ENCODE data around the gene LRRC32. TPM values are rescaled to one million over a fixed set of nuclear protein-coding genes. Genes with fewer than 3 reads are reported as not detected.

LRRC32 gene
- polyA plus RNA-seq, 3 donors: 1.5 TPM; not detected in 2

DNA sequence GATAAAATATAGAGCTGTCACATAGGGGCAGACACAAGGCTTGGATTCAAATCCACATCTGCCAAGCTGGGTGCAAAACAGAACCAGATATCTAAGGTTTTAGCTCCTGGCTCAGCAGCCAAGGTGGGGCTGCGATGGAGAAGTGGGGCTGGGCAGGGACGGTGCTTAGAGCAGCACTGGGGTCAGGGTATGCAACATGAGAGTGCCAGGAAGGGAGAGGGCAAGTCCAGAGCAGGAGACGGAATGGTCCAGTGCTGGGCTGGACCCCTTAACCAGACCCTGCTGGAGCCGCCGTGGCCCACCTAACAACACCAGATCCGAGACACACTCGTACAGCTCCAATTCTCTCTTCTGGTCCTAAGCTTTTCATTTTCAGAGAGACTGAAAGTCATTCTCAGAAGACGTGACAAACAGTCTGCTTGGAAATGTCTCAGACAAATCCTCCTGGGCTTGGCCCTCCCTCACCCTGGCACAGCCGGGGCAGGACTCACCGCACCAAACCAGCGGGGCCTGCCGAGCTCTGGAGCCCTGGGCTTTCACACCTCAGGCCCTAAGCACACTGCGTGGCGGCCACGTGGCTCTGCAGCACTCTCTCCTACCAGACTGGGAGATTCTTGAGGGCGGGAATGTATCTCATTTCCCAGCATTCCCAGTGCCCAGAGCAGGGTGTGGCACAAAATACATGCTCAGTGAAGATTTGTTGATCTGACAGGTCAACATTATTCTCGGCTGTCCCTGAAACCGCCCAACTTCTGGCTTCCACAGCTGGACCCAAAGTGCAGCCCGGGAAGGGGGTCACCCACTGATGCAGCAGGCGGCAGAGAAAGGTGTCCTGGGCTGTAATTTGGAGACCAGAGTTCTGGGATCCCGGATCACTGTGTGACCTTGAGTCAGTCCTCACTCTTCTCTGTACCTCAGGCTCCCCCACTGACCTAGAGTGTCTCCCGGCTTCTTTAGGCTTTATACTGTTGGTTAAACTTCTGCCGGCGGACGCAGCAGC lies 11.6 kb downstream of the LRRC32 start:
- Histone ChIP-seq H3K9ac (ENCODE audit: insufficient read depth, low read length, poor library complexity, severe bottlenecking) (no peak overlapping the region), H3K4me1 (ENCODE audit: control insufficient read depth in 1 of 2, insufficient read depth in 2 of 2, low read length in 2 of 2) (peaks cover 0 to 9% of the 10 kb centered on the region in 2 donors), H3K27ac (ENCODE audit: low read depth in 1 of 2, low read length in 2 of 2) (no peak overlapping the region), H4K20me1 (ENCODE audit: insufficient read depth, low read length) (no peaks in the 10 kb centered on the region), H2AFZ (ENCODE audit: insufficient read depth, low read depth, low read length, poor library complexity, severe bottlenecking) (no peak overlapping the region), H3K27me3 (ENCODE audit: control insufficient read depth in 2 of 2, insufficient read depth in 2 of 2, low read length in 2 of 2) (no peaks in the 10 kb centered on the region), H3K36me3 (replicated peaks in 1 of 2; ENCODE audit: control insufficient read depth in 1 of 2, insufficient read depth in 2 of 2, low read length in 2 of 2) (no peaks in the 10 kb centered on the region), H3K9me3 (replicated peaks in 1 of 2; ENCODE audit: control insufficient read depth in 1 of 2, insufficient read depth in 1 of 2, low read length in 2 of 2) (no peaks in the 10 kb centered on the region), H3K4me3 (replicated peaks in 1 of 3; ENCODE audit: low read depth in 2 of 3, low read length in 3 of 3) (no peak overlapping the region), H3K4me2 (replicated peaks; ENCODE audit: extremely low read depth, low read length, poor library complexity, severe bottlenecking) (no peak overlapping the region), H3K79me2 (ENCODE audit: insufficient read depth, low read length) (no peaks in the 10 kb centered on the region)
- peaks cover 14% of the 10 kb centered on the region for H3K4me1 Mint-ChIP-seq
- no peaks in the 10 kb centered on the region for H3K9me3 Mint-ChIP-seq
- H3K27ac Mint-ChIP-seq: no peak overlapping the region
- 91% methylated on average over 16 of the region's 25 CpGs for WGBS (ENCODE audit: insufficient coverage)
- H3K4me3 Mint-ChIP-seq: no peak overlapping the region
- H3K27me3 Mint-ChIP-seq (ENCODE audit: low read depth in 3 of 3): peaks cover 7 to 28% (median 10%) of the 10 kb centered on the region in 3 donors
- no peaks in the 10 kb centered on the region for H3K36me3 Mint-ChIP-seq
- intact Hi-C loops (cut with micrococcal nuclease): loop anchor here in 1 of 2 donors (5.0 kb wide), 1 partner anchor 47 kb away; no protein-coding TSS in a partner anchor
- no peak for DNase-seq
- TF ChIP-seq, protein P1, sequence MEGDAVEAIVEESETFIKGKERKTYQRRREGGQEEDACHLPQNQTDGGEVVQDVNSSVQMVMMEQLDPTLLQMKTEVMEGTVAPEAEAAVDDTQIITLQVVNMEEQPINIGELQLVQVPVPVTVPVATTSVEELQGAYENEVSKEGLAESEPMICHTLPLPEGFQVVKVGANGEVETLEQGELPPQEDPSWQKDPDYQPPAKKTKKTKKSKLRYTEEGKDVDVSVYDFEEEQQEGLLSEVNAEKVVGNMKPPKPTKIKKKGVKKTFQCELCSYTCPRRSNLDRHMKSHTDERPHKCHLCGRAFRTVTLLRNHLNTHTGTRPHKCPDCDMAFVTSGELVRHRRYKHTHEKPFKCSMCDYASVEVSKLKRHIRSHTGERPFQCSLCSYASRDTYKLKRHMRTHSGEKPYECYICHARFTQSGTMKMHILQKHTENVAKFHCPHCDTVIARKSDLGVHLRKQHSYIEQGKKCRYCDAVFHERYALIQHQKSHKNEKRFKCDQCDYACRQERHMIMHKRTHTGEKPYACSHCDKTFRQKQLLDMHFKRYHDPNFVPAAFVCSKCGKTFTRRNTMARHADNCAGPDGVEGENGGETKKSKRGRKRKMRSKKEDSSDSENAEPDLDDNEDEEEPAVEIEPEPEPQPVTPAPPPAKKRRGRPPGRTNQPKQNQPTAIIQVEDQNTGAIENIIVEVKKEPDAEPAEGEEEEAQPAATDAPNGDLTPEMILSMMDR (IDR thresholded peaks at IDR 0.05): no peak

DNA sequence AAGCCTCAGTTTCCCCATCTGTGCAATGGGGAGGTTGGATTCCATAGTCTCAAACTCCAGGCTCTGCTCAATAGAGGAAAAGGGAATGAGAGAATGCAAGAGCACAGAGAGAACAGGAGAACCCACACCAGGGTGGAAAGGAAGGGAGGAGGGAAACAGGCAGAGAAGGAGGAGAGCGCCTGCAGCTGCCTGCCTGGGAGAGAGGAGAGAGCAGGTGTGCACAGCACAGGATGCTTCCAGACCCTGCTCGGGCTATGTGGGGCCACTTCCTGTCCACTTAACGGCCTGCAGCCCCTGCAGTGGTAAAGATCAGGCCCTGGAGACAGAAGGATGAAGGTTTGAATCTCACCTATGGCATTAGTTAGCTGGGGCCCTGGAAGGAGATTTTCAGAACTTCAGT lies 12.3 kb downstream of the LRRC32 start:
- peaks cover 0 to 9% of the 10 kb centered on the region in 2 donors for H3K4me1 ChIP-seq (ENCODE audit: control insufficient read depth in 1 of 2, insufficient read depth in 2 of 2, low read length in 2 of 2)
- intact Hi-C loops (cut with micrococcal nuclease): loop anchor here in 1 of 2 donors (5.0 kb wide), 1 partner anchor 46 kb away; no protein-coding TSS in a partner anchor
- no peak overlapping the region for H2AFZ ChIP-seq (ENCODE audit: insufficient read depth, low read depth, low read length, poor library complexity, severe bottlenecking)
- Mint-ChIP-seq H3K9me3 (no peaks in the 10 kb centered on the region), H3K27ac (no peak overlapping the region), H3K36me3 (no peaks in the 10 kb centered on the region), H3K27me3 (ENCODE audit: low read depth in 3 of 3) (peaks cover 6 to 23% (median 8%) of the 10 kb centered on the region in 3 donors), H3K4me3 (no peak overlapping the region), H3K4me1 (peaks cover 14% of the 10 kb centered on the region)
- TF ChIP-seq, protein P1 (IDR thresholded peaks at IDR 0.05): no peak
- H3K27me3 ChIP-seq (ENCODE audit: control insufficient read depth in 2 of 2, insufficient read depth in 2 of 2, low read length in 2 of 2): no peaks in the 10 kb centered on the region
- H3K27ac ChIP-seq (ENCODE audit: low read depth in 1 of 2, low read length in 2 of 2): no peak overlapping the region
- H3K4me3 ChIP-seq (replicated peaks in 1 of 3; ENCODE audit: low read depth in 2 of 3, low read length in 3 of 3): no peak overlapping the region
- H3K9ac ChIP-seq (ENCODE audit: insufficient read depth, low read length, poor library complexity, severe bottlenecking): no peak overlapping the region
- no peaks in the 10 kb centered on the region for H3K36me3 ChIP-seq (replicated peaks in 1 of 2; ENCODE audit: control insufficient read depth in 1 of 2, insufficient read depth in 2 of 2, low read length in 2 of 2)
- no peaks in the 10 kb centered on the region for H3K79me2 ChIP-seq (ENCODE audit: insufficient read depth, low read length)
- WGBS (ENCODE audit: insufficient coverage): 50% methylated on average over 2 of the region's 3 CpGs
- H4K20me1 ChIP-seq (ENCODE audit: insufficient read depth, low read length): no peaks in the 10 kb centered on the region
- H3K9me3 ChIP-seq (replicated peaks in 1 of 2; ENCODE audit: control insufficient read depth in 1 of 2, insufficient read depth in 1 of 2, low read length in 2 of 2): no peaks in the 10 kb centered on the region
- DNase-seq: no peak
- H3K4me2 ChIP-seq (replicated peaks; ENCODE audit: extremely low read depth, low read length, poor library complexity, severe bottlenecking): no peak overlapping the region

Data from CD14-positive monocyte (primary cell).